Lower lobe of right lung (tissue), 2 donors: Measurements from ENCODE around the gene BUB1B. TPM values are rescaled to one million over a fixed set of nuclear protein-coding genes. Genes with fewer than 3 reads are reported as not detected.
A peak's percentile ranks its signal among the peaks of the same experiment; 100 is the strongest.

Experiments
- ATAC-seq, 2 donors: fragments of 200-7000 bp; cut with Tn5 transposase; one replicate each; pipeline ENCODE4 v1.9.1; 2020 to 2022; ENCODE audit warnings: mild to moderate bottlenecking in 2 of 2, moderate library complexity in 2 of 2
- DNase-seq: peaks from one replicate; pipeline ENCODE4 v3.0.0-alpha.2; 2020
- H3K27ac ChIP-seq: fragments of 200-600 bp; one replicate; pipeline ENCODE4 v1.8.0; 2022
- H3K27me3 ChIP-seq: fragments of 200-600 bp; one replicate; pipeline ENCODE4 v1.8.0; 2022; ENCODE audit warnings: low read depth
- H3K36me3 ChIP-seq: fragments of 200-600 bp; one replicate; pipeline ENCODE4 v1.8.0; 2022; ENCODE audit warnings: mild to moderate bottlenecking
- H3K4me1 ChIP-seq: fragments of 200-600 bp; one replicate; pipeline ENCODE4 v1.8.0; 2022
- H3K4me3 ChIP-seq: fragments of 200-600 bp; one replicate; pipeline ENCODE4 v1.8.0; 2022; ENCODE audit warnings: mild to moderate bottlenecking
- H3K9me3 ChIP-seq: fragments of 200-600 bp; one replicate; pipeline ENCODE4 v1.8.0; 2022
- intact Hi-C: fragments of 100-400 bp; cut with DNase I; formaldehyde crosslinking; loops from one replicate; pipeline ENCODE4 v1.11.0; 2022
- total RNA-seq: library from RNA; stranded (reverse); fragmentation: NEBNext Ultra II Directional; extraction: Animal tissue kit (Norgen Biotek cat#: 25700); gene quantifications from one replicate; pipeline ENCODE4 v1.2.1, GENCODE V29; 2021
- TF ChIP-seq, protein P1 (sequence below): fragments of 200-600 bp; IDR thresholded peaks from one replicate; pipeline ENCODE4 v1.8.0; 2022; ENCODE audit warnings: antibody characterized with exemption, mild to moderate bottlenecking
- donor health status: DM: no; HTN: yes; CAD: no; lungs with severe emphysema.

BUB1B gene
- total RNA-seq, 1 donor from 2014 or later = 1.4 TPM

GRCh38 chr15:40249477-40250303 lies 88.8 kb downstream of the BUB1B start:
- DNase-seq = peak; percentile 41
- H3K36me3 ChIP-seq = no peaks in the 10 kb centered on the region
- ATAC-seq = no peak

DNA sequence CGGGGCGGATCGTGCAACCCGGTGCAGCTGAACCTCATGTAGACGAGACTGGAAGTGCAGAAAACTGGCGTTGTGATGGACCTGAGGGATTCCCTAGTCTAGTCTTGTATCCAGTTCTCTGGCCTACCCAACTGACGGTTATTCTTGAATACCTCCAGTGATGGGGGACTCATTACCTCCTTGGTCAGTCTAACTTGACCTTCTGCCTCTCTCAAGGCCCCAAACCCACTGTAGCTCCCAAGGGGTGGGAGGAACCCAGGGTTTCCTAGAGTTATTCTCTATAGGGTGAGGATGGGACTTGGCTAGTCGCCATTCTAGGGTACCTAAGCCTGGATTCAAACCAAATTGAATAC lies 89.4 kb downstream of the BUB1B start:
- TF ChIP-seq, protein P1, sequence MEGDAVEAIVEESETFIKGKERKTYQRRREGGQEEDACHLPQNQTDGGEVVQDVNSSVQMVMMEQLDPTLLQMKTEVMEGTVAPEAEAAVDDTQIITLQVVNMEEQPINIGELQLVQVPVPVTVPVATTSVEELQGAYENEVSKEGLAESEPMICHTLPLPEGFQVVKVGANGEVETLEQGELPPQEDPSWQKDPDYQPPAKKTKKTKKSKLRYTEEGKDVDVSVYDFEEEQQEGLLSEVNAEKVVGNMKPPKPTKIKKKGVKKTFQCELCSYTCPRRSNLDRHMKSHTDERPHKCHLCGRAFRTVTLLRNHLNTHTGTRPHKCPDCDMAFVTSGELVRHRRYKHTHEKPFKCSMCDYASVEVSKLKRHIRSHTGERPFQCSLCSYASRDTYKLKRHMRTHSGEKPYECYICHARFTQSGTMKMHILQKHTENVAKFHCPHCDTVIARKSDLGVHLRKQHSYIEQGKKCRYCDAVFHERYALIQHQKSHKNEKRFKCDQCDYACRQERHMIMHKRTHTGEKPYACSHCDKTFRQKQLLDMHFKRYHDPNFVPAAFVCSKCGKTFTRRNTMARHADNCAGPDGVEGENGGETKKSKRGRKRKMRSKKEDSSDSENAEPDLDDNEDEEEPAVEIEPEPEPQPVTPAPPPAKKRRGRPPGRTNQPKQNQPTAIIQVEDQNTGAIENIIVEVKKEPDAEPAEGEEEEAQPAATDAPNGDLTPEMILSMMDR = no peak
- Histone ChIP-seq H3K27ac (no peak overlapping the region), H3K4me1 (peaks cover 27% of the 10 kb centered on the region), H3K36me3 (no peaks in the 10 kb centered on the region), H3K9me3 (no peaks in the 10 kb centered on the region), H3K27me3 (peaks cover 17% of the 10 kb centered on the region), H3K4me3 (no peak overlapping the region)
- DNase-seq (no peak), ATAC-seq (no peak)
- intact Hi-C loops = no loop called here

More at GRCh38 chr15:40249477-40250303, 88.8 kb downstream of the BUB1B start:
- no peak overlapping the region for H3K4me3 ChIP-seq
- H3K9me3 ChIP-seq = no peaks in the 10 kb centered on the region
- no peak overlapping the region for H3K27ac ChIP-seq
- H3K4me1 ChIP-seq = peaks cover 27% of the 10 kb centered on the region
- peaks cover 17% of the 10 kb centered on the region for H3K27me3 ChIP-seq
- TF ChIP-seq, protein P1 = no peak
- intact Hi-C loops = no loop called here

DNA sequence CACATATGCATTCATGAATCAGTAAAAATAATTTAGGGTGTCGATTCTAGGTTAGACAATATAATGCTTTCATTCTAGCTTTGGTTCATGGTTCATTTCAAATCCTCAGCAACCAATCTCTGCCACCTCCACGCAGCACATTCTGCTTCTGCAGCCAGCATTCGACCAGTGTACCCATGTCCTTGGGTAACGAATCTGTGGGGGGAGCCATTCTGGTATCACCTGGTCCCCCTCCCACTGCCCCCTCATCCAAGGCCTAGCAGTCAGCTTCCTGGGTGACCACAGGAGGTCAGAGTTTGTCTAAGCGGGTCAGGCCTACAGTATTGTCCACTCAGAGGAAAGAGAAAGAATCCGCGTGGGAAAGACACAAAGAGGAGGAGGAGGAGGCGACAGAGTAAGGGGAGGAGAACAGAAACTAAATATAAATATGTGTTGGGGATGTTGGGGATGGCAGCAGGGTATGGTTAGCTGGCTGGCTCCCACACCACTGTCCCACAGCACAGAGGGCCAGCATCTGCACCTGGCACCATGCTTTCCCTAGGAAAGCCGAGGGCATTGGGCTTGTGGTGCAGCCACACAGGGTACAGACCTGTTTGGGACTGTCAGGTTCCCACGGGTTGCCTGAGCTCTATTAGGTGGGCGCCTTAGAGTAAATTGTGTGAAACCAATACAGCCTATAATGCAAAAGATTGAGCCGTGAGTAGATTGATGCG lies 90.1 kb downstream of the BUB1B start:
- no peaks in the 10 kb centered on the region for H3K36me3 ChIP-seq
- no peak overlapping the region for H3K27ac ChIP-seq
- intact Hi-C loops = no loop called here
- peaks cover 22% of the 10 kb centered on the region for H3K4me1 ChIP-seq
- DNase-seq (peak; percentile 14), ATAC-seq (no peak)
- no peaks in the 10 kb centered on the region for H3K9me3 ChIP-seq
- TF ChIP-seq, protein P1 = no peak
- no peak overlapping the region for H3K4me3 ChIP-seq
- H3K27me3 ChIP-seq = peaks cover 17% of the 10 kb centered on the region

DNA sequence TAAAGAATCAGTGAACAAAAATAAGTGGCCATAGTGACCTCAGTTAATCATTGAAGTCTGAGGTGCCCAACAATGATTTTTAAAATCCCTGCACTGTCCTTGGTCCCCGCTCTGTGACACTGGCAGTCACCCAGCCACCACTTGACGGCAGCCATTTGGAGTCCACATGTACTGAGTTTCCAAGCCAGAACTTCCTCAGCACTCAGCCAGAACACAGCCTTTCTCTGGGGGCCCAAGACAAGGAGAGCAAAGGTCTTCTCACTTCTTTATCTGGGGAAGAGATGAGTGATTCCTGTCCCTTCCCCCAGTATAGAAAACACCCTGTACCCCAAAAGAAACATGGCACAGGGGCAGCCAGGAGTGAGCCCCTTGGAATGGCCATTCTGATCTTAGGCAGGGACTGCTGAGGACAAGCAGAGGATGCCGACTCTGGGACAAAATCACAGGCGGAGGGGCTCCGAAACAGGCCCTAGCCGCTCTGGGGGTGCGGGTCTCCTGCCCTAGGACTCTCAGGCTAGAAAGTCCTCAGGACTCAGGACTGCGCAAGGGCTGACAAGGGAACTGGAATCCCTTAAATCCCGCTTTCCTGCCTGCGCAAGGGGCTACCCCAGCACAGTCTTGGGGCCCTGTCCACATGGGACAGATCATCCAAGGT lies 90.7 kb downstream of the BUB1B start:
- intact Hi-C loops = no loop called here
- H3K4me1 ChIP-seq = peaks cover 22% of the 10 kb centered on the region
- no peak overlapping the region for H3K4me3 ChIP-seq

DNA sequence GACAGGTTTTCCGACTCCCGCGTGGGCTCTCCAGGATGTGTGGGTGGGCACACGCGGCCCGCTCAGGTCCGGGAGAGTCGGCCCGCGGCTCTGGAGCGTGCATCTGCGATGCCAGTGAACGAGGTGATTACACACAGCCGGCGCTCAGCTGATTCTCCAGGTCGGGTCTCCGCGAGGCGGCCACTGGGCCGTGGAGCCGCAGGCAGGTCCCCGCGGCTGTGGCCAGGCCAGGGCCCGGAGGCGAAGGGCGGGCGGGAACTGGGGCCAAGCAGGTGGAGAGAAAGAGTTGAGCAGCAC lies 91.2 kb downstream of the BUB1B start:
- Histone ChIP-seq H3K9me3 (no peaks in the 10 kb centered on the region), H3K36me3 (no peaks in the 10 kb centered on the region), H3K27me3 (peaks cover 17% of the 10 kb centered on the region), H3K27ac (peak overlapping the region; percentile 60), H3K4me3 (peak overlapping the region; percentile 65), H3K4me1 (peaks cover 22% of the 10 kb centered on the region)
- no peak for DNase-seq
- intact Hi-C loops = no loop called here
- TF ChIP-seq, protein P1 = no peak
- peak; percentile 22 to 51 for ATAC-seq

More for the DNA sequence above, 90.7 kb downstream of the BUB1B start:
- DNase-seq (peak; percentile 6), ATAC-seq (no peak)
- TF ChIP-seq, protein P1 = no peak
- H3K27ac ChIP-seq = no peak overlapping the region
- no peaks in the 10 kb centered on the region for H3K9me3 ChIP-seq
- no peaks in the 10 kb centered on the region for H3K36me3 ChIP-seq
- H3K27me3 ChIP-seq = peaks cover 17% of the 10 kb centered on the region
